ENCODE data around the gene CHRM5. TPM values are rescaled to one million over a fixed set of nuclear protein-coding genes. Genes with fewer than 3 reads are reported as not detected.
"Not testable (repeated sequence)": the region's sequence is repeated elsewhere in the genome, so short reads cannot be mapped to it uniquely, and the experiment has no call there.

Gene CHRM5
- polyA plus RNA-seq, 3 donors = 0.09 to 0.20 (median 0.10) TPM

- no peak for DNase-seq (ENCODE audit: extremely low read depth in 1 of 11, low read depth in 9 of 11, low spot score in 4 of 11)
Measured at GRCh38 chr15:33982516-33982915, 14.2 kb downstream of the CHRM5 start.

- no peak for DNase-seq (ENCODE audit: extremely low read depth in 1 of 11, low read depth in 9 of 11, low spot score in 4 of 11)
Measured at GRCh38 chr15:33985287-33985686, 17.0 kb downstream of the CHRM5 start.

- DNase-seq (ENCODE audit: extremely low read depth in 1 of 11, low read depth in 9 of 11, low spot score in 4 of 11) = no peak
Measured at GRCh38 chr15:33985751-33986150, 17.5 kb downstream of the CHRM5 start.

- DNase-seq (ENCODE audit: extremely low read depth in 1 of 11, low read depth in 9 of 11, low spot score in 4 of 11) = no peak
Measured at GRCh38 chr15:33987444-33987843, 19.1 kb downstream of the CHRM5 start.

- no peak for DNase-seq (ENCODE audit: extremely low read depth in 1 of 11, low read depth in 9 of 11, low spot score in 4 of 11)
Measured at GRCh38 chr15:33988384-33988783, 20.1 kb downstream of the CHRM5 start.

- no peak for DNase-seq (ENCODE audit: extremely low read depth in 1 of 11, low read depth in 9 of 11, low spot score in 4 of 11)
Measured at GRCh38 chr15:33994005-33994615, 25.8 kb downstream of the CHRM5 start.

GRCh38 chr15:33995666-33996065, 27.4 kb downstream of the CHRM5 start:
- not testable (repeated sequence) for DNase-seq (ENCODE audit: extremely low read depth in 1 of 11, low read depth in 9 of 11, low spot score in 4 of 11)

- DNase-seq (ENCODE audit: extremely low read depth in 1 of 11, low read depth in 9 of 11, low spot score in 4 of 11) = no peak
Measured at GRCh38 chr15:34001536-34001935, 33.2 kb downstream of the CHRM5 start.

GRCh38 chr15:34006381-34006780, 38.1 kb downstream of the CHRM5 start:
- no peak for DNase-seq (ENCODE audit: extremely low read depth in 1 of 11, low read depth in 9 of 11, low spot score in 4 of 11)

GRCh38 chr15:34009656-34010055, 41.4 kb downstream of the CHRM5 start:
- DNase-seq (ENCODE audit: extremely low read depth in 1 of 11, low read depth in 9 of 11, low spot score in 4 of 11) = no peak

GRCh38 chr15:34010921-34011320, 42.6 kb downstream of the CHRM5 start:
- no peak for DNase-seq (ENCODE audit: extremely low read depth in 1 of 11, low read depth in 9 of 11, low spot score in 4 of 11)

GRCh38 chr15:34011481-34011880, 43.2 kb downstream of the CHRM5 start:
- no peak for DNase-seq (ENCODE audit: extremely low read depth in 1 of 11, low read depth in 9 of 11, low spot score in 4 of 11)

GRCh38 chr15:34012461-34013028, 44.2 kb downstream of the CHRM5 start:
- no peak for DNase-seq (ENCODE audit: extremely low read depth in 1 of 11, low read depth in 9 of 11, low spot score in 4 of 11)

GRCh38 chr15:34013746-34014145, 45.4 kb downstream of the CHRM5 start:
- no peak for DNase-seq (ENCODE audit: extremely low read depth in 1 of 11, low read depth in 9 of 11, low spot score in 4 of 11)

GRCh38 chr15:34014556-34014955, 46.3 kb downstream of the CHRM5 start:
- DNase-seq (ENCODE audit: extremely low read depth in 1 of 11, low read depth in 9 of 11, low spot score in 4 of 11) = no peak

GRCh38 chr15:34018021-34018645, 49.8 kb downstream of the CHRM5 start:
- no peak for DNase-seq (ENCODE audit: extremely low read depth in 1 of 11, low read depth in 9 of 11, low spot score in 4 of 11)

GRCh38 chr15:34018738-34019137, 50.4 kb downstream of the CHRM5 start:
- not testable (repeated sequence) for DNase-seq (ENCODE audit: extremely low read depth in 1 of 11, low read depth in 9 of 11, low spot score in 4 of 11)

- DNase-seq (ENCODE audit: extremely low read depth in 1 of 11, low read depth in 9 of 11, low spot score in 4 of 11) = no peak
Measured at GRCh38 chr15:34019369-34019990, 51.2 kb downstream of the CHRM5 start.

- no peak for DNase-seq (ENCODE audit: extremely low read depth in 1 of 11, low read depth in 9 of 11, low spot score in 4 of 11)
Measured at GRCh38 chr15:34023907-34024306, 55.6 kb downstream of the CHRM5 start.

GRCh38 chr15:34025252-34025651, 57.0 kb downstream of the CHRM5 start:
- DNase-seq (ENCODE audit: extremely low read depth in 1 of 11, low read depth in 9 of 11, low spot score in 4 of 11) = no peak
